ENCODE results near the gene NANOG. TPM values are rescaled to one million over a fixed set of nuclear protein-coding genes. Genes with fewer than 3 reads are reported as not detected.
"Not testable (repeated sequence)": the region's sequence is repeated elsewhere in the genome, so short reads cannot be mapped to it uniquely, and the experiment has no call there.

The NANOG gene
- total RNA-seq, 1 experiment from 2014 or later = not detected

- DNase-seq = no peak
- H3K4me3 ChIP-seq = no peak overlapping the region
- H3K4me1 ChIP-seq = no peaks in the 10 kb centered on the region
- no peak overlapping the region for H3K27ac ChIP-seq
- no peaks in the 10 kb centered on the region for H3K9me3 ChIP-seq (replicated peaks)
- no peaks in the 10 kb centered on the region for H3K36me3 ChIP-seq
- H3K27me3 ChIP-seq = peaks cover 8% of the 10 kb centered on the region; the same call in 1 of the 2 replicates
Observed at GRCh38 chr12:7787574-7788293, 1.5 kb upstream of the NANOG start.

GRCh38 chr12:7788294-7788660 lies 925 bp upstream of the NANOG start:
- no peak overlapping the region for H3K4me3 ChIP-seq
- no peaks in the 10 kb centered on the region for H3K9me3 ChIP-seq (replicated peaks)
- H3K27ac ChIP-seq = no peak overlapping the region
- no peaks in the 10 kb centered on the region for H3K4me1 ChIP-seq
- no peak for DNase-seq
- H3K27me3 ChIP-seq = peaks cover 8% of the 10 kb centered on the region; the same call in 1 of the 2 replicates
- no peaks in the 10 kb centered on the region for H3K36me3 ChIP-seq

- Histone ChIP-seq H3K4me1 (no peaks in the 10 kb centered on the region), H3K27ac (no peak overlapping the region), H3K9me3 (replicated peaks) (no peaks in the 10 kb centered on the region), H3K27me3 (peaks cover 8% of the 10 kb centered on the region; the same call in 1 of the 2 replicates), H3K4me3 (no peak overlapping the region), H3K36me3 (no peaks in the 10 kb centered on the region)
- no peak for DNase-seq
Observed at GRCh38 chr12:7793211-7793610, 4.0 kb downstream of the NANOG start.

- not testable (repeated sequence) for H3K9me3 ChIP-seq (replicated peaks); H3K36me3 ChIP-seq; H3K4me1 ChIP-seq; H3K4me3 ChIP-seq; H3K27me3 ChIP-seq; DNase-seq; H3K27ac ChIP-seq
Observed at GRCh38 chr12:7797269-7797668, 8.1 kb downstream of the NANOG start.

GRCh38 chr12:7797698-7798398 lies 8.6 kb downstream of the NANOG start:
- Histone ChIP-seq H3K4me1 (no peaks in the 10 kb centered on the region), H3K27ac (no peak overlapping the region), H3K27me3 (no peaks in the 10 kb centered on the region), H3K36me3 (no peaks in the 10 kb centered on the region), H3K4me3 (no peak overlapping the region), H3K9me3 (replicated peaks) (no peaks in the 10 kb centered on the region)
- DNase-seq = no peak

GRCh38 chr12:7798750-7799308 lies 9.6 kb downstream of the NANOG start:
- H3K27me3 ChIP-seq; H3K27ac ChIP-seq; H3K36me3 ChIP-seq; H3K4me1 ChIP-seq; H3K9me3 ChIP-seq (replicated peaks); DNase-seq; H3K4me3 ChIP-seq: not testable (repeated sequence)

GRCh38 chr12:7801460-7801859 lies 12.3 kb downstream of the NANOG start:
- no peaks in the 10 kb centered on the region for H3K4me1 ChIP-seq
- no peak overlapping the region for H3K27ac ChIP-seq
- H3K36me3 ChIP-seq = no peaks in the 10 kb centered on the region
- H3K27me3 ChIP-seq = no peaks in the 10 kb centered on the region
- H3K9me3 ChIP-seq (replicated peaks) = no peaks in the 10 kb centered on the region
- no peak for DNase-seq
- no peak overlapping the region for H3K4me3 ChIP-seq

- H3K4me1 ChIP-seq; H3K4me3 ChIP-seq; H3K9me3 ChIP-seq (replicated peaks); H3K27ac ChIP-seq; H3K27me3 ChIP-seq; DNase-seq; H3K36me3 ChIP-seq: not testable (repeated sequence)
Observed at GRCh38 chr12:7806319-7806718, 17.1 kb downstream of the NANOG start.

- Histone ChIP-seq H3K27me3 (no peaks in the 10 kb centered on the region), H3K36me3 (no peaks in the 10 kb centered on the region), H3K4me3 (no peak overlapping the region), H3K27ac (no peak overlapping the region), H3K9me3 (replicated peaks) (no peaks in the 10 kb centered on the region), H3K4me1 (no peaks in the 10 kb centered on the region)
- peak; percentile 41 to 72 for DNase-seq
Observed at GRCh38 chr12:7806863-7807487, 17.8 kb downstream of the NANOG start.

GRCh38 chr12:7825754-7826153 lies 36.6 kb downstream of the NANOG start:
- not testable (repeated sequence) for H3K27ac ChIP-seq; H3K4me1 ChIP-seq; H3K9me3 ChIP-seq (replicated peaks); H3K27me3 ChIP-seq; H3K36me3 ChIP-seq; DNase-seq; H3K4me3 ChIP-seq

GRCh38 chr12:7829737-7830136 lies 40.5 kb downstream of the NANOG start:
- not testable (repeated sequence) for H3K9me3 ChIP-seq (replicated peaks); DNase-seq; H3K4me3 ChIP-seq; H3K27me3 ChIP-seq; H3K27ac ChIP-seq; H3K36me3 ChIP-seq; H3K4me1 ChIP-seq

GRCh38 chr12:7832059-7832696 lies 43.0 kb downstream of the NANOG start:
- no peak overlapping the region for H3K27ac ChIP-seq
- DNase-seq = peak; percentile 45 to 67
- no peaks in the 10 kb centered on the region for H3K27me3 ChIP-seq
- no peaks in the 10 kb centered on the region for H3K36me3 ChIP-seq
- no peak overlapping the region for H3K4me3 ChIP-seq
- no peaks in the 10 kb centered on the region for H3K9me3 ChIP-seq (replicated peaks)
- H3K4me1 ChIP-seq = no peaks in the 10 kb centered on the region

GRCh38 chr12:7833201-7833600 lies 44.0 kb downstream of the NANOG start:
- H3K4me3 ChIP-seq; H3K27me3 ChIP-seq; H3K4me1 ChIP-seq; DNase-seq; H3K9me3 ChIP-seq (replicated peaks); H3K36me3 ChIP-seq; H3K27ac ChIP-seq: not testable (repeated sequence)

- no peaks in the 10 kb centered on the region for H3K36me3 ChIP-seq
- H3K9me3 ChIP-seq (replicated peaks) = no peaks in the 10 kb centered on the region
- H3K4me1 ChIP-seq = no peaks in the 10 kb centered on the region
- no peak for DNase-seq
- H3K27ac ChIP-seq = no peak overlapping the region
- H3K4me3 ChIP-seq = no peak overlapping the region
- no peaks in the 10 kb centered on the region for H3K27me3 ChIP-seq
Observed at GRCh38 chr12:7833831-7834230, 44.6 kb downstream of the NANOG start.

GRCh38 chr12:7834701-7835100 lies 45.5 kb downstream of the NANOG start:
- H3K27me3 ChIP-seq = no peaks in the 10 kb centered on the region

More at GRCh38 chr12:7834701-7835100, 45.5 kb downstream of the NANOG start:
- Histone ChIP-seq H3K4me3 (no peak overlapping the region), H3K9me3 (replicated peaks) (no peaks in the 10 kb centered on the region), H3K4me1 (no peaks in the 10 kb centered on the region), H3K36me3 (no peaks in the 10 kb centered on the region), H3K27ac (no peak overlapping the region)
- no peak for DNase-seq
